HG03095 (cell line): Measurements from ENCODE around the gene NUDT6.

Experiments used
- ATAC-seq: cut with Tn5 transposase; IDR thresholded peaks from one replicate; pipeline ENCODE4 v1.9.1; 2021; ENCODE audit warnings: moderate library complexity; ENCODE audit not compliant: unreplicated experiment

Gene NUDT6

GRCh38 chr4:122914292-122914904 lies 8.0 kb downstream of the NUDT6 start:
- ATAC-seq = peak; percentile 83

- no peak for ATAC-seq
These were observed 9.4 kb downstream of the NUDT6 start for GRCh38 chr4:122912810-122913575.

GRCh38 chr4:122911588-122911987 lies 10.8 kb downstream of the NUDT6 start:
- ATAC-seq = no peak

GRCh38 chr4:122909683-122910082 lies 12.7 kb downstream of the NUDT6 start:
- ATAC-seq = no peak

- no peak for ATAC-seq
These were observed 14.2 kb downstream of the NUDT6 start for GRCh38 chr4:122908223-122908622.

GRCh38 chr4:122906859-122907305 lies 15.5 kb downstream of the NUDT6 start:
- no peak for ATAC-seq

GRCh38 chr4:122903766-122904288 lies 18.6 kb downstream of the NUDT6 start:
- no peak for ATAC-seq

GRCh38 chr4:122901247-122902010 lies 21.0 kb downstream of the NUDT6 start:
- no peak for ATAC-seq

GRCh38 chr4:122900314-122900713 lies 22.1 kb downstream of the NUDT6 start:
- ATAC-seq = no peak

- no peak for ATAC-seq
These were observed 22.7 kb downstream of the NUDT6 start for GRCh38 chr4:122899682-122900081.

- no peak for ATAC-seq
These were observed 23.8 kb downstream of the NUDT6 start for GRCh38 chr4:122898370-122899150.

- ATAC-seq = no peak
These were observed 26.1 kb downstream of the NUDT6 start for GRCh38 chr4:122896270-122896669.

- no peak for ATAC-seq
These were observed 26.9 kb downstream of the NUDT6 start for GRCh38 chr4:122895336-122895995.

GRCh38 chr4:122894827-122895226 lies 27.6 kb downstream of the NUDT6 start:
- ATAC-seq = no peak

- ATAC-seq = peak; percentile 60
These were observed 32.1 kb downstream of the NUDT6 start for GRCh38 chr4:122890147-122890795.

- ATAC-seq = no peak
These were observed 32.7 kb downstream of the NUDT6 start for GRCh38 chr4:122889726-122890125.

GRCh38 chr4:122884499-122884898 lies 37.9 kb downstream of the NUDT6 start:
- ATAC-seq = no peak

GRCh38 chr4:122882857-122883735 lies 39.3 kb downstream of the NUDT6 start:
- no peak for ATAC-seq

- no peak for ATAC-seq
These were observed 43.4 kb downstream of the NUDT6 start for GRCh38 chr4:122879001-122879400.
